Loucy (cell line): ENCODE results near the gene FANCE.

Source experiments
- H2AFZ ChIP-seq: fragments of 200-600 bp; sonication (generic); 2 replicates; pipeline ENCODE4 v1.6.0; 2016; ENCODE audit warnings: antibody characterized with exemption, mild to moderate bottlenecking, low read length, moderate library complexity
- H3F3A ChIP-seq: fragments of 200-600 bp; 2 replicates; pipeline ENCODE4 v1.6.0; 2016; ENCODE audit warnings: antibody characterized with exemption, low read depth, mild to moderate bottlenecking
- H3K27me3 ChIP-seq: fragments of 200-600 bp; sonication (generic); 2 replicates; pipeline ENCODE4 v1.6.1; 2014; ENCODE audit warnings: low read length, mild to moderate bottlenecking; ENCODE audit not compliant: insufficient read depth, poor library complexity, severe bottlenecking
- H3K36me3 ChIP-seq: fragments of 200-600 bp; sonication (generic); 2 replicates; pipeline ENCODE4 v1.6.1; 2016; ENCODE audit warnings: low read length; ENCODE audit not compliant: insufficient read depth
- H3K4me1 ChIP-seq: fragments of 200-600 bp; sonication (generic); 2 replicates; pipeline ENCODE4 v1.5.1; 2014; ENCODE audit warnings: low read length, mild to moderate bottlenecking; ENCODE audit not compliant: insufficient read depth, poor library complexity, severe bottlenecking
- H3K4me2 ChIP-seq: fragments of 200-600 bp; sonication (generic); 2 replicates; pipeline ENCODE4 v1.6.0; 2014; ENCODE audit warnings: antibody characterized with exemption, low read length, low read depth, mild to moderate bottlenecking; ENCODE audit not compliant: poor library complexity, severe bottlenecking
- H3K4me3 ChIP-seq: fragments of 200-600 bp; sonication (generic); 2 replicates; pipeline ENCODE4 v1.5.1; 2014; ENCODE audit warnings: low read length, mild to moderate bottlenecking, mixed read lengths; ENCODE audit not compliant: poor library complexity, severe bottlenecking
- H3K79me2 ChIP-seq: fragments of 200-600 bp; sonication (generic); 2 replicates; pipeline ENCODE4 v1.6.1; 2014; ENCODE audit warnings: low read length; ENCODE audit not compliant: insufficient read depth
- H3K9ac ChIP-seq: fragments of 200-600 bp; sonication (generic); 2 replicates; pipeline ENCODE4 v1.6.0; 2014; ENCODE audit warnings: mild to moderate bottlenecking, low read depth, low read length, moderate library complexity; ENCODE audit not compliant: poor library complexity, severe bottlenecking
- H3K9me2 ChIP-seq: fragments of 200-600 bp; sonication (generic); replicated peaks from 2 replicates; pipeline ENCODE4 v1.6.1; 2016; ENCODE audit warnings: low read depth, low read length, mixed read lengths
- H3K9me3 ChIP-seq: fragments of 200-600 bp; sonication (generic); 2 replicates; pipeline ENCODE4 v1.6.1; 2014; ENCODE audit warnings: mild to moderate bottlenecking, antibody characterized with exemption, low read length, low read depth; ENCODE audit not compliant: insufficient read depth
- H4K20me1 ChIP-seq: fragments of 200-600 bp; sonication (generic); 2 replicates; pipeline ENCODE4 v1.6.0; 2014; ENCODE audit warnings: antibody characterized with exemption, low read length, mild to moderate bottlenecking; ENCODE audit not compliant: insufficient read depth, poor library complexity, severe bottlenecking
- CTCF ChIP-seq: fragments of 200-600 bp; sonication (generic); conservative IDR thresholded peaks from 2 replicates; pipeline ENCODE4 v1.5.1; 2014; ENCODE audit warnings: mild to moderate bottlenecking, antibody characterized with exemption, low read length
- EZH2phosphoT487 ChIP-seq: fragments of 200-600 bp; IDR thresholded peaks from 2 replicates; pipeline ENCODE4 v1.6.1; 2018; ENCODE audit warnings: antibody characterized with exemption, mild to moderate bottlenecking, moderate library complexity, borderline replicate concordance

FANCE gene

GRCh38 chr6:35508542-35508941 is 56.4 kb downstream of the FANCE start:
- Histone ChIP-seq H3K9me3 (no peaks in the 10 kb centered on the region), H3K9me2 (no peaks in the 10 kb centered on the region), H2AFZ (no peak overlapping the region), H3K36me3 (no peaks in the 10 kb centered on the region), H3K4me3 (no peak overlapping the region), H3K27me3 (no peaks in the 10 kb centered on the region), H3F3A (no peaks in the 10 kb centered on the region), H3K4me2 (no peak overlapping the region), H3K79me2 (no peaks in the 10 kb centered on the region), H4K20me1 (no peaks in the 10 kb centered on the region), H3K4me1 (no peaks in the 10 kb centered on the region), H3K9ac (no peak overlapping the region)
- TF ChIP-seq CTCF, result no peak
- no peak for TF ChIP-seq EZH2phosphoT487

- H3K4me2 ChIP-seq, result no peak overlapping the region
These were observed 58.9 kb downstream of the FANCE start for GRCh38 chr6:35510916-35511561.

GRCh38 chr6:35511562-35511941 is 59.4 kb downstream of the FANCE start:
- Histone ChIP-seq H2AFZ (no peak overlapping the region), H3K9ac (no peak overlapping the region), H3K4me3 (no peak overlapping the region), H3K36me3 (no peaks in the 10 kb centered on the region), H3K9me3 (no peaks in the 10 kb centered on the region), H3K27me3 (no peaks in the 10 kb centered on the region), H3K79me2 (no peaks in the 10 kb centered on the region), H3K4me2 (no peak overlapping the region), H3F3A (no peaks in the 10 kb centered on the region), H3K9me2 (no peaks in the 10 kb centered on the region), H4K20me1 (no peaks in the 10 kb centered on the region), H3K4me1 (no peaks in the 10 kb centered on the region)
- no peak for TF ChIP-seq CTCF
- TF ChIP-seq EZH2phosphoT487, result no peak

More at GRCh38 chr6:35510916-35511561, 58.9 kb downstream of the FANCE start:
- no peaks in the 10 kb centered on the region for H3K9me2 ChIP-seq
- TF ChIP-seq EZH2phosphoT487 (no peak), CTCF (no peak)
- H3K9ac ChIP-seq, result no peak overlapping the region
- H3K9me3 ChIP-seq, result no peaks in the 10 kb centered on the region
- no peak overlapping the region for H3K4me3 ChIP-seq
- H3K27me3 ChIP-seq, result no peaks in the 10 kb centered on the region
- H3K79me2 ChIP-seq, result no peaks in the 10 kb centered on the region
- no peaks in the 10 kb centered on the region for H3F3A ChIP-seq
- H4K20me1 ChIP-seq, result no peaks in the 10 kb centered on the region
- no peaks in the 10 kb centered on the region for H3K36me3 ChIP-seq
- H3K4me1 ChIP-seq, result no peaks in the 10 kb centered on the region
- H2AFZ ChIP-seq, result no peak overlapping the region
